NCI-H1417 (cell line): ENCODE measurements around the gene SLC1A3.
"Not testable (repeated sequence)": the region's sequence is repeated elsewhere in the genome, so short reads cannot be mapped to it uniquely, and the experiment has no call there.

Experiments used
- DNase-seq, 3 experiments: peaks; one replicate each; lab custom pipeline; 2025; lab: John Stamatoyannopoulos, UW

SLC1A3 gene

DNA sequence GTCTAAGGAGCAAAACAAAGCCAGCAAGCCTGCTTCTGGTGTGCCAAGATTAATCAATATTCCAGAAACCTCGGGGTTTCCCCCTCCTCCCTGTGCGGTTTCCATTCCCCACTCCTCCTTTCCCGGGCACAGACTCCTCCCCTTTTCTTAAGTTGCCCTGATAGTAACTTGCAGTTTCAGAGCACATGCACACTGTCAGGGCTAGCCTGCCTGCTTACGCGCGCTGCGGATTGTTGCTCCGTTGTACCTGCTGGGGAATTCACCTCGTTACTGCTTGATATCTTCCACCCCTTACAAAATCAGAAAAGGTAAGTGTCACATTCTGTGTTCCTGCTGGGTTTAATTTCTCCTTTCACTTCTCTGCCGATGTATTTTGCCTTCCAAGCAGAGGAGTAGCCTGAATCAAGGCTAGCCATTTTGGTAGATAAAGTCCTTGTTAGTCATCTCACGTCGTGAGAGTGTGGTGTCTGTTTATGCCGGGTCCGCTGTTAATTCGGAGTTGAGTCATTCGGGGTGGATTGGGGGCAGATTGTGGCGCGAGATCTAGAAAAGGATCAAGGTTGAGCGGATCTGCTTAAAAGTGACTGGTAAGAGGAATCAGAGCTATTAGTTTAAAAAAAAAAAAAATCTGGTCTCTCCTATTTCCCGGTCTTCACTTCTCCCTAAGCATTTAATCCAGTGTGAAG lies at the start of gene SLC1A3:
Gene SLC1A3 (plus strand): TSS at position 179 of the 686 bp plus-strand sequence. CDS start 1,818 bp downstream, outside the sequence.
- DNase-seq, result peak in 2 of 3 experiments; percentile 21 to 76

DNA sequence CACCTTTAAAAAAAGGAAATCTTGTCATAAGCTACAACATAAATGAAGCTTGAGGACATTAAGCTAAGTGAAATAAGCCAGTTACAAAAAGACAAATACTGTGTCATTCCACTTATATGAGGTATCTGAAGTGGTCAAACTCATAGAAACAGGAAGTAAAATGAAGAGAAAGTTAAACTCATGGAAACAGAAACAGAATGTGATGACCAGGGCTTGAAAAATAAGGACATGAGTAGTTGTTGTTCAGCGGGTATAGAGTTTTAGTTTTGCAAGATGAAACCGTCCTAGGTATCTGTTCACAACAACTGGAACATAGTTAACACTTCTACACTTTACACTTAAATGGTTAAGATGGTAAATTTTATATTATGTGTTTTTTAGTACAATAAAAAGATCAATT lies 47.8 kb upstream of the SLC1A3 start:
- no peak for DNase-seq

GRCh38 chr5:36561601-36562000 lies 44.8 kb upstream of the SLC1A3 start:
- no peak for DNase-seq

DNA sequence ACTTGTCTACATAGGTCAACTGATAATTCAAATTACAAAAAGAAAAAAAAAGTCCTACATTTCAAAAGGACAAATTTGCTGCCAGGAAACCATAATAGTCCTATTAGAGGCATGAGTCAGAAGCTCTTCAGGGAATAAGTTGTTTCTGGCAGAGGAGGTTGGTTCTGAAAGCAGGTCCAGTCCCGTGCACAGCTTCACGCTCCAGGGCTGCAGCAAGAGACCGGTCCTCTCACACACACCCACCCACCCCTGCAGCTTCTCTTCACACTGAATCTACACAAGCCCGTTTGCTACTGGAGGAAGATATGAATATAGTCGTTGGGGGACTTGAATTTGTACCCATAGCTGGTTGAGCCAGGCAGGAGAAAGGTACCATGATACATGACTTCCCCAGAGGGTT lies 36.9 kb upstream of the SLC1A3 start:
- DNase-seq, result no peak

DNA sequence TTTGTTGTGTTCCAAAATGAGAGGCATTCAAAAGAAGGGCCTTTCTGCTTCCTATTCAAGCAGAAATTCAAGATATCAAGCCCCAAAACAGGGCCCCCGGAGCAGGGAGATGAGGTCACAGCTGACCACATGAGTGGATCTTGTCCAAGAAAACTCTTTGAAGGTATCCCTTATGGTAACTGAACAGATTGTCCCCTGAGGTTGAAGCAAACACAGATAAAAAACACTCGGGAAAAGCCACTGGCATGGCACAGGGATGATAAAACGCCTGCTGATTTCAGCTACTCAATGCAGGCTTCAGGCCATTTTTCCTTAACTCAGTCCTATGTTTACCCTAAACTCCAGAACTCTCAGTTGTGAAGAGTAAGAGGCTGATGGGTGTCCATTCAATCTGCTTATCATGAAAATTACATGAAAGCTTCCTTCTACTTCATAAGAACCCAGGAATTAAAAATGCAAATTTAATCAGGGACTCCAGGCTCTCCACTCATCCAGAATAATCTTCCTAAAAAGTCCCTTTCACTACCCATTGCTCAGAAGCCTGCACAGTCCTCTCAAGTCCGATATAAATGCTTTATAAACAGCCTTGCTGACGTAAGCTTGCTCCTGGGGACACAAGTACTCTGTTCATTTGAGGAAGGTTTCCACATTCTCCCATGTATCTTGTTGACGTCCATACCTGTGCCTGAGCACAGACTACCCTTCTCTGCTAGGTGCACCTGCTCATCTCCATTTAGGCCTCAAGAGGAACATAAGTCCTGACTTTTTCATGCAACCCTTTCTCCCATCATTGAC lies 35.9 kb upstream of the SLC1A3 start:
- DNase-seq, result no peak

GRCh38 chr5:36571401-36572042 lies 34.9 kb upstream of the SLC1A3 start:
- no peak for DNase-seq

GRCh38 chr5:36573438-36573837 lies 33.0 kb upstream of the SLC1A3 start:
- no peak for DNase-seq

DNA sequence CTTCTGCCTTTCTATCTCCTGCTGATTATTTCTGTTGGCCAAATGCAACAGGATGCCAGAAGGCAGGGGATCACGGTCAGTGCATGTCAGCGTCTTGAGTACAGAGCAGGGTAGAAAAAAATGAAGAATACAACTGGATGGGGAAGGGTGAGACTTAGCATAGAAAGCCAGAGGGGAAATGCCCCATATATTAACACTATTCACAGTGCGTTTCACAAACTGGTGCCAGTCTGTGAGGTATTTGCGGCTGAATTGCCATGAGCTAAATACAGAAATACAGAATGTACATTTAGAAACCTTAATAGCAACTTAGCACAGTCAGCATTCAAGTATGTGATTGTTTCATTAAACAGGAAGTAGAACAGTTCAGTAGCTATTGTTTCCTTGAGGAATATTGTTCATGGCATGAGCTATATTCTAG lies 31.0 kb upstream of the SLC1A3 start:
- no peak for DNase-seq

DNA sequence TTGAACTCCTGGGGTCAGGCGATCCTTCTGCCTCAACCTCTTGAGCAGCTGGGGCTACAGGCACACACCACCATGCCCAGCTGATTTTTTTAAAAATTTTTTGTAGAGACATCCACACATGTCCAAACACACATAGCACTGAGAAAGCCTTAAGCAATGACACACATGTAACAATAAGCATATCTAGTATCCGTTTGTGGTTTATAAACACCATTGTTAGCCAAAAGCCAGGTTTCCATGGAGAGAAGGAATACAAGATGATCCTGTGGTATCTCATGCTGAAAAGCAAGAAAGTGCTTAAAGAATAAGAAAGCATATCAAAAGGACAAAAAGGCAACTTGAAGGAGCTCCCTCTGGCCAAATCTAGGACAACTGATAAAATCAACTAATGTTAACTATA lies 29.7 kb upstream of the SLC1A3 start:
- DNase-seq, result no peak

DNA sequence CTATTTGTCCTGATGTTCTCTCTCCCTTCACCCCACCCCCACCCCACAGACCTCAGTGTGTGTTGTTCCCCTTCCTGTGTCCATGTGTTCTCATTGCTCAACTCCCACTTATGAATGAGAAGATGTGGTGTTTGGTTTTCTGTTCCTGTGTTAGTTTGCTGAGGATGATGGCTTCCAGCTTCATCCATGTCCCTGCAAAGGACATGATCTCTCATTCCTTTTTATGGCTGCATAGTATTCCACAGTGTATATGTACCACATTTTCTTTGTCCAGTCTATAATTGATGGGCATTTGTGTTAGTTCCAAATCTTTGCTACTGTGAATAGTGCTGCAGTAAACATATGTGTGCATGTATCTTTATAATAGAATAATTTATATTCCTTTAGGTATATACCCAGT lies 26.5 kb upstream of the SLC1A3 start:
- DNase-seq, result not testable (repeated sequence)

DNA sequence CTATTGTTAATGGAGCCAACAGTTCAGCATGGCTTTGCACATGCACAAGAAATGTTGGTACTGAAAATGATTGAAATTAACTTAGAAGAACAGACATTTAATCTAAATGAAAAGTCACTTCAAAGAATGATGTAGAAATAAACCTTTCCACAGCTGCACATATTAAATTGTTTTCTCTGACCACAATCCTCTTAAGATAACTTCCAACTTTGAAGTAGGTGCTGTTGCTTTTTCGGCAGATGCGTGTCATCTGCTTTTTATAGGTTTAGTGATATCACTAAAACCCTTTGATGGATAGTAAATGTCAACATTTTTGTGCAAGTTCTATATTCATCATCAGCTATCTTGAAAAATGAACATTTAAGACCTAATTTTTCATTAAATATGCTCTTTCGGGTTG lies 25.3 kb upstream of the SLC1A3 start:
- no peak for DNase-seq

- no peak for DNase-seq
Measured at GRCh38 chr5:36584009-36584875, 22.2 kb upstream of the SLC1A3 start.

DNA sequence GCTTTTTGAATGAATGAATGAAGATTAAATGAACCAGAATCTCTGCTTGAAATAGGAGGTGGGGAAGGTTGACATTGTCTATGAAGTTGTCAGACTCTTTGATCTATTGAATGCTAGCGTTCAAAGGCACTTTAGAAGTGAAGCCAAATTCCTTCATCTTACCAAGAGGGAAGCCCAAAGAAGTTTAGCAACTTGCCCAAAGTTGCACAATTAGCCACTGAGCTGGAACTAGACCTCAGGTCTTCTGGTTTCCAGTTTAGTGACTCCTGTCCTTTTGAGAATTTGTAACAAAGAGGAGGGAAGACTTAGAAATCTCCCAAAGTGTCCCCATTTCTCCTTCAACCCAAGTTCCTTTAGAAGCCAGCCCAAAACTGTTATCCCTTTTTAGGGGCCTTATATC lies 20.7 kb upstream of the SLC1A3 start:
- no peak for DNase-seq

DNA sequence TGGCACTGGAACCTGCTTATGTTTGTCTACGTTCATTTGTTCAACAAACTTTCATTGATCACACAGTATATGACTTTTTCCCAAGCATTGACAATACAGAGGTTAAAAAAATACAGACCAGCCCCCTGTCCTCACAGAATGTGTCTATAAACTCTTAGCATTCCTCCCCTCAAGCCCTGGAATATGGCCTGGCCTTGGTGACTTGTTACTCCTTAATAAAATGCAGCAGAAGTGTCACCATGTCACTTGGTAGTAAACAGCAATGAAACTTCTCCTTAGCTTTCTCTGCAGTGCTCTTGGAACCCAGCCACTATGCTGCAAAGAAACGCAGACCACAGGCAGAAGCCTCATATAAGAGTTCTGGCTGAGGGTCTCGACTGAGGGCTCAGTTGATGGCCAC lies 19.1 kb upstream of the SLC1A3 start:
- DNase-seq, result no peak

GRCh38 chr5:36589735-36590134 lies 16.7 kb upstream of the SLC1A3 start:
- DNase-seq, result not testable (repeated sequence)

GRCh38 chr5:36590513-36591286 lies 15.7 kb upstream of the SLC1A3 start:
- DNase-seq, result peak in 2 of 3 experiments; percentile 75 to 92

GRCh38 chr5:36593867-36594266 lies 12.5 kb upstream of the SLC1A3 start:
- DNase-seq, result no peak

GRCh38 chr5:36596247-36596646 lies 10.2 kb upstream of the SLC1A3 start:
- no peak for DNase-seq

- DNase-seq, result no peak
Measured at GRCh38 chr5:36596756-36597155, 9.7 kb upstream of the SLC1A3 start.

DNA sequence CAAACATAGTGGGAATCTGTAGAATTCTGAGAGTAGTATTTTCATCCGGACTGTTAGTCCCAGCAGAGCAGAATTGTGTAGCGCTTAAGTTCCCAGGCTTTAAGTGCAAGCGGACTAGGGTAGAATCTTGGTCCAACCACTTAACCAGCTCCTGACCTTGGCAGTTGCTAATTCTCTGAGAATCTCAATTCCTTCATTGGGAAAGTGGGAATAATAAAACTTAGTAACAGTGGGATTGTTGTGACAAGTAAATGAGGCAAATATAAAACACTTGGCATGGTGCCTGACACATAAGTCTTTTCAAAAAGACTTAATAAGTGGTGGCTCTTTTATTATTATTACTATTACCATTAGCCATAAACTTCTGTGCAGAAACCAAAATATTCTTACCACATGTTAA lies 8.4 kb upstream of the SLC1A3 start:
- peak in 1 of 3 experiments; percentile 31 for DNase-seq
